GM19043 (cell line): ENCODE data around the gene NUDT9.

Source experiments
- ATAC-seq: cut with Tn5 transposase; IDR thresholded peaks from one replicate; pipeline ENCODE4 v1.9.1; 2021; ENCODE audit warnings: low read depth; ENCODE audit not compliant: unreplicated experiment

NUDT9 gene

DNA sequence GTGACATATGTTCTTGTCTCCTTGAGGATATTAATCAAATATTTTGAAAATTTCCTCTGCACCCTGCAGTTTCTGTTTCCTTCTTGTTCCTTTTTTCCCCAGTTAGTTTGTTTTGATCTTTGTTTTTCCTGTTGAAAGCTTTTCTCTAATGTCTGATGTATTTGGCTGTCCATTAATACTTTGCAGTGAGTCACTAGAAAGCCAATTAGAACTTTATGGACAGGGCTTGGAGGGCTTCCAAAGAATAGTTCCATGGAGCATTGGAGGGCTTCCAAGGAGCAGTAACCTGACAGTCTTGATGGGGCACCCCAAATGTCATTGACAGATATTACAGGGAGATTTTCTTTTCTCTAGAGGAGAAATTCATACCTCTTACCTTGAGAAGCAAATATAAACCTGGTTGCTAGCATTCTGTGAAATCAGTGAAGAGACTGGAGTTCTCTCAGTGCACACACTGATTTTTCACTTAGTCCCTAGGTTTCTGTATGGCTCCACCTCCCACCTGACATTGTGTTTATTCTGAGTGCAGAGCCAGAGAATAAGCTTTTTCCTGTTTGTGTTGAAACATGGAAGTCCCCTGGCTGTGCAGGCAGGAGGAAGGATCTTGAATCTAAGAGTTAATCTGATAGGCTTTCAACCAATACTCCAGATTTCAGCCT, 80.3 kb downstream of the NUDT9 start:
- ATAC-seq: no peak

DNA sequence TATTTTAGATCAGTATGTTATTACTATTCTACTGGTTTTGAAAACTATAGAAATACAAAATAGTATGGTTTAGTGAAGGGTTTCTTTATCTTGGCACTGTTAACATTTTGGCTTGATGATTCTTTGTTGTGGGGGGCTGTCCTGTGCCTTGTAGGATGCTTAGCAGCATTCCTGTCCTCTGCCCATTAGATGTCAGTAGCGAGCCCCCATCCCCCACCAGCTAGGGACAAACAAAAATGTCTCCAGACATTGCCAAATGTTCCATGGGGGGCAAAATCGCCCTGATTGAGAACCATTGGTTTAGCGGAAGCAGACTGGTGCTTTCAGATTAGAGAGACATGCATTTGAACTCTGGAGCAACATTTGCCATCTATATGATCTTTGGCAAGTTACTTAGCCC, 83.5 kb downstream of the NUDT9 start:
- ATAC-seq: no peak

DNA sequence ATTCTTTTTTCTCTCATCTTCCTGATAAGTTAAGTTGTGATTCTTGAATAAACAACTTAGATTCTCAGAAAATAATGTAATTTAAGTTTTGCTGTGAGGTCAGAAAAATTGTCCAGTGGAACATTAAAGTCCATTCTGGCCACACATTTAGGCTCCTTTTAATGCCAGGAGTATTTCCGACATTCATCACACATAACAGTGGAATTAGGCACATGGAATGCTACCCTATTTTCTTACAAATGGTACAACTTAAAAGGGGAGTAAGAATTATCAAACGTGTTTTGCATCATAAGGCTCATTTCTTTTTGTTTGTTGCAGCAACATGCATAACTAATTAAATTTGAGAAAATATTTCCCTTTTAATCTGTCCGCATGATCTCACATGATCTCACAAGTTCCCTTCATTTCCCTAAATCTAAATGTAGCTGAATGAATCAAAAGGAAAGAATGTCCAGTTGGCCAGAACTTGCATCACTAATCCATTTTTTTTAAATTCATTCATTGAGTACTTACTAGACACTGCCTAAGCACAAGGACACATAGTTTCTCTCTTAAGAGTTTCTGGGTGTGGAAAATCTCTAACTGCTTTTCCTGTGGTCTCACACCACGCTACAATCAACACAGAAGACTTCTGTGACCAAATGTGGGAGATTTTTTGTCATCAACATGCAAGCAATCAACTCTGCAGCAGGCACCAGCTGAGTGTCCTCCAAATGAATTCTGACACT, 84.8 kb downstream of the NUDT9 start:
- ATAC-seq: no peak
